Glutamatergic neuron (in vitro differentiated cells): ENCODE measurements around the gene E2F2. TPM values are rescaled to one million over a fixed set of nuclear protein-coding genes. Genes with fewer than 3 reads are reported as not detected.
A peak's percentile ranks its signal among the peaks of the same experiment; 100 is the strongest.

Source experiments
- DNase-seq: peaks from one replicate; pipeline ENCODE4 v3.0.0; 2022
- H3K27ac Mint-ChIP-seq: one replicate; pipeline ENCODE4 v1.8.0; 2020; ENCODE audit warnings: mild to moderate bottlenecking, mixed read lengths, inconsistent platforms; ENCODE audit not compliant: unreplicated experiment
- H3K27me3 Mint-ChIP-seq: one replicate; pipeline ENCODE4 v1.8.0; 2020; ENCODE audit warnings: mild to moderate bottlenecking, moderate library complexity, mixed read lengths, inconsistent platforms; ENCODE audit not compliant: unreplicated experiment
- H3K36me3 Mint-ChIP-seq: one replicate; pipeline ENCODE4 v1.8.0; 2020; ENCODE audit warnings: mild to moderate bottlenecking, mixed read lengths, inconsistent platforms; ENCODE audit not compliant: unreplicated experiment
- H3K4me1 Mint-ChIP-seq: one replicate; pipeline ENCODE4 v1.8.0; 2020; ENCODE audit warnings: mild to moderate bottlenecking, low read depth, mixed read lengths, inconsistent platforms; ENCODE audit not compliant: unreplicated experiment
- H3K4me3 Mint-ChIP-seq: one replicate; pipeline ENCODE4 v1.8.0; 2020; ENCODE audit warnings: mild to moderate bottlenecking, mixed read lengths, inconsistent platforms; ENCODE audit not compliant: unreplicated experiment
- H3K9me3 Mint-ChIP-seq: one replicate; pipeline ENCODE4 v1.8.0; 2020; ENCODE audit warnings: mild to moderate bottlenecking, moderate library complexity, mixed read lengths, inconsistent platforms; ENCODE audit not compliant: unreplicated experiment
- CTCF ChIP-seq: fragments of 200-600 bp; sonication (generic); IDR thresholded peaks from one replicate; pipeline ENCODE4 v1.5.0; 2021; ENCODE audit not compliant: partially characterized antibody, unreplicated experiment
- total RNA-seq: library from RNA; stranded (reverse); fragmentation: NEBNext Ultra II Directional; extraction: Animal tissue kit (Norgen Biotek cat#: 25700); gene quantifications from one replicate; pipeline ENCODE4 v1.2.1, GENCODE V29; 2021; ENCODE audit not compliant: unreplicated experiment

E2F2 gene
- total RNA-seq, 1 donor from 2014 or later, result 5.4 TPM

GRCh38 chr1:23527366-23527765 is 3.7 kb downstream of the E2F2 start:
- Mint-ChIP-seq H3K4me1 (peaks cover 20% of the 10 kb centered on the region), H3K4me3 (no peak overlapping the region), H3K27ac (no peak overlapping the region), H3K36me3 (no peaks in the 10 kb centered on the region), H3K27me3 (peaks cover 13% of the 10 kb centered on the region), H3K9me3 (peaks cover 11% of the 10 kb centered on the region)
- no peak for TF ChIP-seq CTCF
- no peak for DNase-seq

GRCh38 chr1:23526329-23527041 is 4.5 kb downstream of the E2F2 start:
- TF ChIP-seq CTCF, result no peak
- Mint-ChIP-seq H3K4me1 (peaks cover 16% of the 10 kb centered on the region), H3K4me3 (peak overlapping the region; percentile 67), H3K27me3 (peaks cover 13% of the 10 kb centered on the region), H3K27ac (peak overlapping the region; percentile 82), H3K36me3 (no peaks in the 10 kb centered on the region), H3K9me3 (peaks cover 13% of the 10 kb centered on the region)
- no peak for DNase-seq

GRCh38 chr1:23525558-23526250 is 5.3 kb downstream of the E2F2 start:
- Mint-ChIP-seq H3K9me3 (peaks cover 12% of the 10 kb centered on the region), H3K4me3 (peak overlapping the region; percentile 67), H3K27ac (peak overlapping the region; percentile 82)

GRCh38 chr1:23524716-23525401 is 6.2 kb downstream of the E2F2 start:
- Mint-ChIP-seq H3K27ac (peak overlapping the region; percentile 82), H3K4me3 (peak overlapping the region; percentile 40), H3K36me3 (no peaks in the 10 kb centered on the region), H3K27me3 (peaks cover 11% of the 10 kb centered on the region), H3K9me3 (peaks cover 11% of the 10 kb centered on the region), H3K4me1 (peaks cover 16% of the 10 kb centered on the region)
- TF ChIP-seq CTCF, result no peak
- DNase-seq, result no peak

More at GRCh38 chr1:23525558-23526250, 5.3 kb downstream of the E2F2 start:
- DNase-seq, result peak; percentile 51
- H3K36me3 Mint-ChIP-seq, result no peaks in the 10 kb centered on the region
- peaks cover 16% of the 10 kb centered on the region for H3K4me1 Mint-ChIP-seq
- TF ChIP-seq CTCF, result no peak
- peaks cover 13% of the 10 kb centered on the region for H3K27me3 Mint-ChIP-seq
